ENCODE data around the gene SPINK1.
"Not testable (repeated sequence)": the region's sequence is repeated elsewhere in the genome, so short reads cannot be mapped to it uniquely, and the experiment has no call there.

The SPINK1 gene

DNA sequence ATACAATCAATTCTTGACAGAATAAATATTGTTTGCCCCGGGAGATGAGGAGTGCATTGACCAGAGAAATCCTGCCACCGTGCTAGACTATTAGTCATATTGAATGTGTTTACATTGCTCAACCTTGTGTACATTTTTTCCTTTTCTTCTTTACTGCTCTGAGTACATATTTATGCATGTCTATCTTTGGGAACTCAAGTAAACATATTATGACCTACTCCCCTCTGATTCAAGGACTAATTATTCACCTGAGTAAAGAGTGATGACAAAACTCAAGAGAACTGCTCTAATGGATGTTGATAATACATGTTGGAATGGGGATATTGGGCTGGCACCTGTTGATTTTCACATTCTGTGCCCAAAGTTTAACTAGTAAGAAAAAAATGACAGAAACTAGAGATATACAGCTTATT is 3.9 kb upstream of the SPINK1 start:
- TF ChIP-seq, protein P1, sequence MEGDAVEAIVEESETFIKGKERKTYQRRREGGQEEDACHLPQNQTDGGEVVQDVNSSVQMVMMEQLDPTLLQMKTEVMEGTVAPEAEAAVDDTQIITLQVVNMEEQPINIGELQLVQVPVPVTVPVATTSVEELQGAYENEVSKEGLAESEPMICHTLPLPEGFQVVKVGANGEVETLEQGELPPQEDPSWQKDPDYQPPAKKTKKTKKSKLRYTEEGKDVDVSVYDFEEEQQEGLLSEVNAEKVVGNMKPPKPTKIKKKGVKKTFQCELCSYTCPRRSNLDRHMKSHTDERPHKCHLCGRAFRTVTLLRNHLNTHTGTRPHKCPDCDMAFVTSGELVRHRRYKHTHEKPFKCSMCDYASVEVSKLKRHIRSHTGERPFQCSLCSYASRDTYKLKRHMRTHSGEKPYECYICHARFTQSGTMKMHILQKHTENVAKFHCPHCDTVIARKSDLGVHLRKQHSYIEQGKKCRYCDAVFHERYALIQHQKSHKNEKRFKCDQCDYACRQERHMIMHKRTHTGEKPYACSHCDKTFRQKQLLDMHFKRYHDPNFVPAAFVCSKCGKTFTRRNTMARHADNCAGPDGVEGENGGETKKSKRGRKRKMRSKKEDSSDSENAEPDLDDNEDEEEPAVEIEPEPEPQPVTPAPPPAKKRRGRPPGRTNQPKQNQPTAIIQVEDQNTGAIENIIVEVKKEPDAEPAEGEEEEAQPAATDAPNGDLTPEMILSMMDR (IDR thresholded peaks at IDR 0.05; ENCODE audit: control insufficient read depth, extremely low read depth, insufficient read depth): no peak
- DNase-seq (ENCODE audit: low read depth): peak; percentile 79

DNA sequence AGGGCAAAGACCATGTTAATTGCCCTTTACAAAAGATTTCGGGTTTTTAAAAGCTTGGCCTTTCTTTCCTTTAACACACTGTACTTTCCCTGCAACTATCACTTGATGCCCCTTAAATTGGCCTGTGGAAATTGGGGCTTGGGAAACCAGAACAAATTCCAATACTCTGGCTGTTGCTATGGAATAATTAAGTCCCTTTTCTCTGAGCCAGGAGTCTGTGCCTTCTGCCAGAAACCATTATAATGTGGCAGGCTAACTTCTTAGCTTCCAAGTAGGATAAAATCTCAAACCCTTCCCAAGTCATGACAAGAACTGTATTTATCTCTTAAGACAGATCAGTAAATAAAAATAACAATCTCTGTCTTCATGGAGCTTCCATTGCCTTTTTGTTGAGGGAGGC is 1.1 kb upstream of the SPINK1 start:
- TF ChIP-seq, protein P1 (IDR thresholded peaks at IDR 0.05; ENCODE audit: control insufficient read depth, extremely low read depth, insufficient read depth): no peak
- H3K4me3 ChIP-seq (ENCODE audit: low read depth, low read length): no peak overlapping the region
- no peak for DNase-seq (ENCODE audit: low read depth)

More for the DNA sequence above, 3.9 kb upstream of the SPINK1 start:
- H3K4me3 ChIP-seq (ENCODE audit: low read depth, low read length): no peak overlapping the region

DNA sequence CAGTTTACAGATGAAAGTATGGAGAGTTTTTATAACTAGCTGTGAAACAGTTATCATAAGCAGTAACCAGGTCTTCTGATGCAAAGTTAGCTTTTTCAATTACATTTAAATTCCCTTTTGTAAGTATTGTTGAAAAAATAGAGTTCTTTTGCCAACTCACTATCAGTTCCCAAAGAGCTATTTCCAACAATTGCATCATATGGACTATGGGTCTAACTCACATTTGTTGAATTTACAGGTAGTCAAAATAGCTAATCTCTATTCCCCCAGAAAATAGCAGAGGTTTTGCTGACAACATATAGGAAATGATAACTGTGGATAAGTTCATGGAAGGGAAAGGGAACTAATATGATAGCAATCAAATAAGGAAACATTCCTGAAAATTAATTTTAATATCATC is 1.4 kb downstream of the SPINK1 start:
- TF ChIP-seq, protein P1 (IDR thresholded peaks at IDR 0.05; ENCODE audit: control insufficient read depth, extremely low read depth, insufficient read depth): no peak
- DNase-seq (ENCODE audit: low read depth): no peak
- H3K4me3 ChIP-seq (ENCODE audit: low read depth, low read length): no peak overlapping the region

DNA sequence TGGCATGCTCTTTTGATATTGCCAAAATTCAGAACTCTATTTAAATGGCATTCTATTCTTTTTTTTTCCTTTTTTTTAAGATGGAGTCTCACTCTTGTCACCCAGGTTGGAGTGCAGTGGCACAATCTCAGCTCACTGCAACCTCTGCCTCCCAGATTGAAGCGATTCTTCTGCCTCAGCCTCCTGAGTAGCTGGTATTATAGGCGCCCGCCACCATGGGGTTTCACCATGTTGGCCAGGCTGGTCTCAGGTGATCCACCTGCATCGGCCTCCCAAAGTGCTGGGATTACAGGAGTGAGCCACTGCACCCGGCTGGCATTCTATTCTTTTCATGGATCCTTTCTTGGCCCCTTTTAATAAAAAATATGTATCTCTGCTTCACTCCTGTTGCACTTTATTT is 4.5 kb downstream of the SPINK1 start:
- DNase-seq (ENCODE audit: low read depth); H3K4me3 ChIP-seq (ENCODE audit: low read depth, low read length): not testable (repeated sequence)

DNA sequence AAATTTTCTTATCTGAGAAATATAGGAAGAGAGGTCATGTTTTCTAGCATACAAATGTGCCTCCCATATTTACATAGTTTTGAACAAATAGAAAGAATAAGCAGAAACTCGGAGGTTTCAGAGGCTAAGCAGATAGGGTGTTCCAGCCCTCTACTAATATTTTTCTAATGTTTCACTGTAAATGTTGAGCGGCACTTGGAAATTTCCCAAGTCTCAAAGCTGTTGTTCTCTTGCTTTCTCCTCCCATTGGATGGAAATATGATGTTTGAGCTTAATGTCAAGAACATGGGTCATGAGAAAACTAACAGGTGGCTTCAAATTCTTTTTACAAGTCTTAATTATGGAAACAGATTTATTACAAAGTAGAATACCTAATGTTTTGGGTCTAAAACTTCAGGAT is 5.1 kb downstream of the SPINK1 start:
- TF ChIP-seq, protein P1 (IDR thresholded peaks at IDR 0.05; ENCODE audit: control insufficient read depth, extremely low read depth, insufficient read depth): no peak
- H3K4me3 ChIP-seq (ENCODE audit: low read depth, low read length): no peak overlapping the region
- no peak for DNase-seq (ENCODE audit: low read depth)

DNA sequence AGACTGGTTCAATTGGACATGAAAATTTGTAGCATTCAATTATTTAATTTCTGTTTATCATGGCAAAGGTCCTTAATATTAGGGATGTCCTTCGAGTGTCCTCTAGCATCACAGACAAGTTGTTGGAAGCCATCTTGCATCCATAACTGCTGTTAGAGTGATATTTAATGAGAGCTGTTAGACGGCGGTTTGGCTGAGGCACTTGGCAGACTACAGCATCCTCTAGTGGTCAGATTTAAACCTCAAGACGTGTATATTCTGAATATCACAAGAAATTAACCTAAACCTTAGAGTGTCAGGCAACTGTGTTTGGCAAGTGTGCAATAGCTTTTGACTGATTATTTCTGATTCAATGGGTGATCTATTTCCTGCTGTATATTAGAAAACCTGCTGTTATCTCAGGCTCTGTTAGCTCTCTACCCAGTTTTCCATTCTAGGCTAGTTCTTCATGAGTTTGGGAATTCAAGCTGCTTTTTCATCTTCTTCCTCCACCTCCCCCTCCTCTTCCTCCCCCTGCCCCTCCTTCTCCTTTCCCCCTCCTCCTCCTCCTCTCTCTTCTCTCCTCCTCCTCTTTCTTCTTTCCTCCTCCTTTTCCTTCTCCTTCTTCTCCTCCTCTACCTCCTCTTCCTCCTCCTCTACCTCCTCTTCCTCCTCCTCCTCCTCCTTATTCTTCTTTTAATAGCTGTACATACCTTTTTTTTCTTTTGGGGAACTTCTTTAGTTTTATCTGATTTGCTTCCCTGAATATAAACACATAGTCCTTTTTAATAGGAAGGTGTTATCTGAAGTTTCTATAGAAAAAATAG is 8.6 kb downstream of the SPINK1 start:
- no peak overlapping the region for H3K4me3 ChIP-seq (ENCODE audit: low read depth, low read length)
- TF ChIP-seq, protein P1 (IDR thresholded peaks at IDR 0.05; ENCODE audit: control insufficient read depth, extremely low read depth, insufficient read depth): peak; percentile 93
- DNase-seq (ENCODE audit: low read depth): peak; percentile 44

DNA sequence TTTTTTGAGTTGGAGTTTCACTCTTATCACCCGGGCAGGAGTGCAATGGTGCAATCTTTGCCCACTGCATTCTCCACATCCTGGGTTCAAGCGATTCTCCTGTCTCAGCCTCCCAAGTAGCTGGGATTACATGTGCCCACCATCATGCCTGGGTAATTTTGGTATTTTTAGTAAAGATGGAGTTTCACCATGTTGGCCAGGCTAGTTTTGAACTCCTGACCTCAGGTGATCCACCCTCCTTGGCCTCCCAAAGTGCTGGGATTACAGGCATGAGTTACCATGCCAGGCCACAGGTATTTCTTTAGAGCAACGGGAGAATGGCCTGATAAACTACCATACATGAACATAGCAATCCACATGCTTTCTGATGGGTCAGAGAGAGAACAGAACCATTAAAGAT is 9.2 kb downstream of the SPINK1 start:
- DNase-seq (ENCODE audit: low read depth); H3K4me3 ChIP-seq (ENCODE audit: low read depth, low read length): not testable (repeated sequence)

DNA sequence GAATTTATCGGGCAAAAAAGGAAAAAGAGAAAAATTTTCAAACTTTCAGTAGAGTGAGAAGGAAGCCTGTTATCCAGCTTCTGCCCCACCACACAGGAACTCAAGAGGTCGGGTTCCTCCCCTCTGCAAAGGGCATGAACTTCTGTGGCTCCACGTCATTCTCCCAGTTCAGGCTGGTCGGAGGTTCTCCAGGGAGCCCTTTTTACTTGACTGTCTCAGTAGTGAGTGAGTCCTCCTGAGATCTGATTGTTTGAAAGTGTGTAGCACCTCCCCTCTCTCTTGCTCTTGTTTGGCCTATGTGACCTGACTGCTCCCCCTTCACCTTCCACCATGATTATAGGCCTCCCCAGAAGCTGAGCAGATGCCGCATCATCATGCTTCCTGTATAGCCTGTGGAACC is 9.7 kb downstream of the SPINK1 start:
- TF ChIP-seq, protein P1 (IDR thresholded peaks at IDR 0.05; ENCODE audit: control insufficient read depth, extremely low read depth, insufficient read depth): no peak
- DNase-seq (ENCODE audit: low read depth): no peak
- no peak overlapping the region for H3K4me3 ChIP-seq (ENCODE audit: low read depth, low read length)
